ENCODE measurements around the gene FBXL7.
"Not testable (repeated sequence)": the region's sequence is repeated elsewhere in the genome, so short reads cannot be mapped to it uniquely, and the experiment has no call there.

Gene FBXL7

DNA sequence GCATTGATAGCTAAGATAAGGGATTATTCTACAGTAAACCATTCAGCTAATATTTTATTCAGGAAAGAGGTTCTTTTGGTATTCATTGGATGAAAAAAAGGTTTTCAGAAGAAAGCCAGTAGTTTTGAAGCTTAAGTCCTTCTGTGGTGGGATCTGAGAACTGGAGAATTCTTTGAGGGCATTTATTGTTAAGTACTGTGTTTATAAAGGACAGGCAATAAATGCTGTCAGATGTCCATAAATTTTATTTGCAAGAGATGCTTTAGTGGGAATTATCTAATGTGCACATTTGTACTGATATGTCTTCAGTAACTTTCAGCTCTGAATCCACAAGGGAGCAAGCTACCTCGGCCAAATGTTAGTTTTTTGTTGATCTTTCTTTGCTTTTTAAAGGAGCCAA, 358.3 kb downstream of the FBXL7 start:
- H3K9me2 ChIP-seq (replicated peaks; ENCODE audit: control insufficient read depth, low read length), result no peaks in the 10 kb centered on the region
- no peaks in the 10 kb centered on the region for H3K4me1 ChIP-seq (ENCODE audit: control insufficient read depth, low read length)
- H3K4me3 ChIP-seq (ENCODE audit: low read length), result no peak overlapping the region
- H3K79me2 ChIP-seq (ENCODE audit: control insufficient read depth, low read length), result no peaks in the 10 kb centered on the region
- TF ChIP-seq EZH2phosphoT487 (IDR thresholded peaks at IDR 0.05; ENCODE audit: borderline replicate concordance, low read length), result no peak
- TF ChIP-seq, protein P1, sequence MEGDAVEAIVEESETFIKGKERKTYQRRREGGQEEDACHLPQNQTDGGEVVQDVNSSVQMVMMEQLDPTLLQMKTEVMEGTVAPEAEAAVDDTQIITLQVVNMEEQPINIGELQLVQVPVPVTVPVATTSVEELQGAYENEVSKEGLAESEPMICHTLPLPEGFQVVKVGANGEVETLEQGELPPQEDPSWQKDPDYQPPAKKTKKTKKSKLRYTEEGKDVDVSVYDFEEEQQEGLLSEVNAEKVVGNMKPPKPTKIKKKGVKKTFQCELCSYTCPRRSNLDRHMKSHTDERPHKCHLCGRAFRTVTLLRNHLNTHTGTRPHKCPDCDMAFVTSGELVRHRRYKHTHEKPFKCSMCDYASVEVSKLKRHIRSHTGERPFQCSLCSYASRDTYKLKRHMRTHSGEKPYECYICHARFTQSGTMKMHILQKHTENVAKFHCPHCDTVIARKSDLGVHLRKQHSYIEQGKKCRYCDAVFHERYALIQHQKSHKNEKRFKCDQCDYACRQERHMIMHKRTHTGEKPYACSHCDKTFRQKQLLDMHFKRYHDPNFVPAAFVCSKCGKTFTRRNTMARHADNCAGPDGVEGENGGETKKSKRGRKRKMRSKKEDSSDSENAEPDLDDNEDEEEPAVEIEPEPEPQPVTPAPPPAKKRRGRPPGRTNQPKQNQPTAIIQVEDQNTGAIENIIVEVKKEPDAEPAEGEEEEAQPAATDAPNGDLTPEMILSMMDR (IDR thresholded peaks at IDR 0.05; ENCODE audit: low read depth, low read length, poor library complexity, severe bottlenecking), result no peak
- no peaks in the 10 kb centered on the region for H3F3A ChIP-seq (ENCODE audit: control insufficient read depth, insufficient read depth)
- no peak overlapping the region for H3K27ac ChIP-seq (ENCODE audit: low read depth, low read length)
- no peaks in the 10 kb centered on the region for H3K27me3 ChIP-seq (ENCODE audit: control insufficient read depth, low read length)
- H4K20me1 ChIP-seq (ENCODE audit: control insufficient read depth, insufficient read depth, low read depth, low read length), result no peaks in the 10 kb centered on the region
- H3K36me3 ChIP-seq (ENCODE audit: control insufficient read depth, low read length), result no peaks in the 10 kb centered on the region
- peaks cover under 1% of the 10 kb centered on the region; the same call in 1 of the 2 replicates for H3K9me3 ChIP-seq (ENCODE audit: control insufficient read depth, insufficient read depth, low read length)
- no peak overlapping the region for H3K4me2 ChIP-seq (ENCODE audit: low read length)

DNA sequence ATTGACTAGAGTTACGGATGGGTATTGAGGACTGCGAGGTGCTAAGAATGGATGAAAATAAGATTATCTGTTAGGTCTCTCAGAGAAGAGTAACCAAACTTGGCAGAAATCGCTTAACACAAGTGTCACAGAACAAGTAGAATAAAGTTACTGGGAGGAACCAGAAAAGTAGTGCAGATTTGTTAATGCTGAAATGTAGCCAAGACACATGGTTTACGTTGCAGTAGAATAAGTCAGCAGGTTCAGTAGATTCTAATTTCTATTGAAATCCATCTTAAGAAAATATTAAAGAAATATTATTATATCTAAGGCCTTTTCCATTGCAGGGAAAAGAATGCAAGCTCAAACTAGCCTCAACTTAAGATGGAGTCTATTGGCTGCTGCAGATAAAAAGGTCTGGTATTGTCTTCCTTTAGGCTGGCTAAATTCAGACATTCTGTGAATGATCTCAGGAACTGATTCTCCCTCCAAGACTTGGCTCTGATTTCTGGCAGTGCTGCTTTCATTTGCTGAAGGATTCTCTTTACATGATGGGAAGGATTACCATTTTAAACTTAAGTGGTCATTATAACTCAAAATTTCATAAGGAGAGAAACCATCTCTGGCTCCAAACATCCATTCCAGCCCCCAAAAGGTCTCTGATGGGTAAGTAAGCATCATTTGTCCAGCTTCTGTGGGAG, 364.7 kb downstream of the FBXL7 start:
- H4K20me1 ChIP-seq (ENCODE audit: control insufficient read depth, insufficient read depth, low read depth, low read length), result no peaks in the 10 kb centered on the region
- H3K27ac ChIP-seq (ENCODE audit: low read depth, low read length), result no peak overlapping the region
- no peaks in the 10 kb centered on the region for H3F3A ChIP-seq (ENCODE audit: control insufficient read depth, insufficient read depth)
- no peak overlapping the region for H3K4me3 ChIP-seq (ENCODE audit: low read length)
- no peaks in the 10 kb centered on the region for H3K36me3 ChIP-seq (ENCODE audit: control insufficient read depth, low read length)
- no peaks in the 10 kb centered on the region for H3K27me3 ChIP-seq (ENCODE audit: control insufficient read depth, low read length)
- no peaks in the 10 kb centered on the region for H3K9me2 ChIP-seq (replicated peaks; ENCODE audit: control insufficient read depth, low read length)
- TF ChIP-seq, protein P1 (IDR thresholded peaks at IDR 0.05; ENCODE audit: low read depth, low read length, poor library complexity, severe bottlenecking), result no peak
- TF ChIP-seq EZH2phosphoT487 (IDR thresholded peaks at IDR 0.05; ENCODE audit: borderline replicate concordance, low read length), result no peak
- H3K4me2 ChIP-seq (ENCODE audit: low read length), result no peak overlapping the region
- H3K9me3 ChIP-seq (ENCODE audit: control insufficient read depth, insufficient read depth, low read length), result peaks cover 7% of the 10 kb centered on the region; the same call in 1 of the 2 replicates
- H3K79me2 ChIP-seq (ENCODE audit: control insufficient read depth, low read length), result no peaks in the 10 kb centered on the region
- H3K4me1 ChIP-seq (ENCODE audit: control insufficient read depth, low read length), result no peaks in the 10 kb centered on the region

DNA sequence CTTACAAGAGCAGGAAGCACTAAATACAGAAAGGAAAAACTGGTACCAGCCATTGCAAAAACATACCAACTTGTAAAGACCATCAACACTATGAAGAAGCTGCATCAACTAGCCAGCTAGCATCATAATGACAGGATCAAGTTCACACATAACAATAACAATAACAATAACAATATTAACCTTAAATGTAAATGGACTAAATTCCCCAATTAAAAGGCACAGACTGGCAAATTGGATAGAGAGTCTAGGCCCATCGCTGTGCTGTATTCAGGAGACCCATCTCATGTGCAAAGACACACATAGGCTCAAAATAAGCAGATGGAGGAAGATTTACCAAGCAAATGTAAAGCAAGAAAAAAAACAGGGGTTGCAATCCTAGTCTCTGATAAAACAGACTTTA, 372.3 kb downstream of the FBXL7 start:
- not testable (repeated sequence) for H3K4me2 ChIP-seq (ENCODE audit: low read length); H3K27me3 ChIP-seq (ENCODE audit: control insufficient read depth, low read length); H3K36me3 ChIP-seq (ENCODE audit: control insufficient read depth, low read length); H3K79me2 ChIP-seq (ENCODE audit: control insufficient read depth, low read length); H4K20me1 ChIP-seq (ENCODE audit: control insufficient read depth, insufficient read depth, low read depth, low read length); H3K4me3 ChIP-seq (ENCODE audit: low read length); H3K9me2 ChIP-seq (replicated peaks; ENCODE audit: control insufficient read depth, low read length); H3K9me3 ChIP-seq (ENCODE audit: control insufficient read depth, insufficient read depth, low read length); H3K4me1 ChIP-seq (ENCODE audit: control insufficient read depth, low read length); H3F3A ChIP-seq (ENCODE audit: control insufficient read depth, insufficient read depth); H3K27ac ChIP-seq (ENCODE audit: low read depth, low read length)

DNA sequence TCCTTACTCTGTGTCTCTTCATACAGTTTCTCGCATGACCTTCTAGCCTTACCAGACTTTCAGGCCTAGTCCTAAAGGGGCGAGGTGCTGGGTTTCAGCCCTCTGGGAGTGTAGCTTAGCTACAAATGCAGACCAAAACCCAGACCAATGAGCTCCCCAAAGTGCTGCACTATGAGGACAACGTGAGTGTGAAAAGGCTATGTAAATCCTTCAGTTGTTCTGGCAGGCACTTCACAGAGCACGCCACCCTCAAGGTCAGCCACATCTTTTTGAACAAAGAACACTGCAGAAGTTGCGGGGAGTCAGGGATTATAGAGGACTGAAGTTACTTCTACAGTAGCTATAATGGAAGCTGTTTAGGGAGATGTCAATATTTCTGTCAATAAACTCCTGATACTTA, 377.9 kb downstream of the FBXL7 start:
- TF ChIP-seq EZH2phosphoT487 (IDR thresholded peaks at IDR 0.05; ENCODE audit: borderline replicate concordance, low read length), result no peak
- TF ChIP-seq, protein P1 (IDR thresholded peaks at IDR 0.05; ENCODE audit: low read depth, low read length, poor library complexity, severe bottlenecking), result no peak
- Histone ChIP-seq H3K9me3 (ENCODE audit: control insufficient read depth, insufficient read depth, low read length) (no peaks in the 10 kb centered on the region; the same call in 1 of the 2 replicates), H3F3A (ENCODE audit: control insufficient read depth, insufficient read depth) (no peaks in the 10 kb centered on the region), H3K4me1 (ENCODE audit: control insufficient read depth, low read length) (no peaks in the 10 kb centered on the region), H3K9me2 (replicated peaks; ENCODE audit: control insufficient read depth, low read length) (no peaks in the 10 kb centered on the region), H3K36me3 (ENCODE audit: control insufficient read depth, low read length) (no peaks in the 10 kb centered on the region), H3K79me2 (ENCODE audit: control insufficient read depth, low read length) (no peaks in the 10 kb centered on the region), H3K27ac (ENCODE audit: low read depth, low read length) (no peak overlapping the region), H3K4me3 (ENCODE audit: low read length) (no peak overlapping the region), H4K20me1 (ENCODE audit: control insufficient read depth, insufficient read depth, low read depth, low read length) (no peaks in the 10 kb centered on the region), H3K4me2 (ENCODE audit: low read length) (no peak overlapping the region), H3K27me3 (ENCODE audit: control insufficient read depth, low read length) (no peaks in the 10 kb centered on the region)
